Activated CD4-positive, alpha-beta T cell treated with anti-CD3 and anti-CD28 coated beads, Interleukin-10, Interleukin-2, amounts not matched to agents 100 ng/mL and 50 ng/mL, durations not matched to agents 16 hours and 8 hours (primary cell): ENCODE measurements around the gene DYNLT3.
A peak's percentile ranks its signal among the peaks of the same experiment; 100 is the strongest.

ENCODE experiments used
- DNase-seq: peaks from one replicate; pipeline ENCODE4 v3.0.0-alpha.2; 2020

The DYNLT3 gene

GRCh38 chrX:37840931-37841330 is 6.4 kb downstream of the DYNLT3 start:
- no peak for DNase-seq

- no peak for DNase-seq
These were observed 12.4 kb downstream of the DYNLT3 start for GRCh38 chrX:37834937-37835336.

- no peak for DNase-seq
These were observed 17.0 kb downstream of the DYNLT3 start for GRCh38 chrX:37830371-37830770.

GRCh38 chrX:37829721-37830120 is 17.6 kb downstream of the DYNLT3 start:
- DNase-seq: no peak

- DNase-seq: peak; percentile 63
These were observed 22.0 kb downstream of the DYNLT3 start for GRCh38 chrX:37825215-37825842.

- no peak for DNase-seq
These were observed 22.7 kb downstream of the DYNLT3 start for GRCh38 chrX:37824491-37825214.

- no peak for DNase-seq
These were observed 26.7 kb downstream of the DYNLT3 start for GRCh38 chrX:37820646-37821045.

- DNase-seq: no peak
These were observed 29.3 kb downstream of the DYNLT3 start for GRCh38 chrX:37818031-37818430.

GRCh38 chrX:37817579-37817978 is 29.8 kb downstream of the DYNLT3 start:
- DNase-seq: no peak

GRCh38 chrX:37817176-37817575 is 30.2 kb downstream of the DYNLT3 start:
- no peak for DNase-seq

GRCh38 chrX:37816766-37817165 is 30.6 kb downstream of the DYNLT3 start:
- DNase-seq: no peak

GRCh38 chrX:37815366-37815765 is 32.0 kb downstream of the DYNLT3 start:
- DNase-seq: no peak

GRCh38 chrX:37813570-37813969 is 33.8 kb downstream of the DYNLT3 start:
- peak; percentile 11 for DNase-seq

- no peak for DNase-seq
These were observed 35.3 kb downstream of the DYNLT3 start for GRCh38 chrX:37812110-37812509.

- DNase-seq: no peak
These were observed 37.4 kb downstream of the DYNLT3 start for GRCh38 chrX:37809970-37810369.

GRCh38 chrX:37803057-37803456 is 44.3 kb downstream of the DYNLT3 start:
- no peak for DNase-seq

GRCh38 chrX:37802028-37802427 is 45.3 kb downstream of the DYNLT3 start:
- no peak for DNase-seq

- DNase-seq: no peak
These were observed 46.7 kb downstream of the DYNLT3 start for GRCh38 chrX:37800717-37801116.

GRCh38 chrX:37799936-37800335 is 47.4 kb downstream of the DYNLT3 start:
- no peak for DNase-seq

GRCh38 chrX:37796805-37797204 is 50.6 kb downstream of the DYNLT3 start:
- no peak for DNase-seq

- DNase-seq: no peak
These were observed 51.1 kb downstream of the DYNLT3 start for GRCh38 chrX:37796310-37796709.
